GM12873 (cell line): ENCODE measurements around the gene RBM33.

Experiments used
- TF ChIP-seq, protein P1 (sequence below): IDR thresholded peaks from 2 replicates; pipeline ENCODE4 v1.5.1; 2012; ENCODE audit warnings: low read depth, mild to moderate bottlenecking, moderate library complexity, low read length, control low read depth; ENCODE audit not compliant: insufficient read depth; ENCODE audit errors: missing control alignments

The RBM33 gene

GRCh38 chr7:155787171-155787851 lies 142.8 kb downstream of the RBM33 start:
- TF ChIP-seq, protein P1, sequence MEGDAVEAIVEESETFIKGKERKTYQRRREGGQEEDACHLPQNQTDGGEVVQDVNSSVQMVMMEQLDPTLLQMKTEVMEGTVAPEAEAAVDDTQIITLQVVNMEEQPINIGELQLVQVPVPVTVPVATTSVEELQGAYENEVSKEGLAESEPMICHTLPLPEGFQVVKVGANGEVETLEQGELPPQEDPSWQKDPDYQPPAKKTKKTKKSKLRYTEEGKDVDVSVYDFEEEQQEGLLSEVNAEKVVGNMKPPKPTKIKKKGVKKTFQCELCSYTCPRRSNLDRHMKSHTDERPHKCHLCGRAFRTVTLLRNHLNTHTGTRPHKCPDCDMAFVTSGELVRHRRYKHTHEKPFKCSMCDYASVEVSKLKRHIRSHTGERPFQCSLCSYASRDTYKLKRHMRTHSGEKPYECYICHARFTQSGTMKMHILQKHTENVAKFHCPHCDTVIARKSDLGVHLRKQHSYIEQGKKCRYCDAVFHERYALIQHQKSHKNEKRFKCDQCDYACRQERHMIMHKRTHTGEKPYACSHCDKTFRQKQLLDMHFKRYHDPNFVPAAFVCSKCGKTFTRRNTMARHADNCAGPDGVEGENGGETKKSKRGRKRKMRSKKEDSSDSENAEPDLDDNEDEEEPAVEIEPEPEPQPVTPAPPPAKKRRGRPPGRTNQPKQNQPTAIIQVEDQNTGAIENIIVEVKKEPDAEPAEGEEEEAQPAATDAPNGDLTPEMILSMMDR: no peak

DNA sequence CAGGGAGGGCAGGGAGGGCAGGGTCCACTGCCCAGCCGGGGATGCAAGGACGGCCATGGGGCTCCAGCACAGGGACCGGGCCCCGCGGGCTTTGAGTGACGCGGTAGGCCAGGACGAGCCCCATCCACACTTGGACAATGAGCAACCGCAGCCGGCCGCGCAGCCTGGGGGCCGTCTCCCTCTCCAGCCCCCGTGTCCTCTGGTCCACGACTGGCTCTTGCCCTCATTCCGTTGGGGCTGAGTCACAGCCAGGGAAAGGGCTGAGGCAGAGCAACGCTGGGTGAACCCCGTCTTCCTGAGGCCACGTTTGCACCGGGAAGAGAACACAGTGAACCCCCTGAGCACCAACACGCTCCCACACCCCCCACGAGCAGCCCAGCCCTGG lies 144.1 kb downstream of the RBM33 start:
- TF ChIP-seq, protein P1: no peak

- TF ChIP-seq, protein P1: no peak
Observed at GRCh38 chr7:155789001-155789725, 144.7 kb downstream of the RBM33 start.

GRCh38 chr7:155790666-155791065 lies 146.2 kb downstream of the RBM33 start:
- TF ChIP-seq, protein P1: no peak

DNA sequence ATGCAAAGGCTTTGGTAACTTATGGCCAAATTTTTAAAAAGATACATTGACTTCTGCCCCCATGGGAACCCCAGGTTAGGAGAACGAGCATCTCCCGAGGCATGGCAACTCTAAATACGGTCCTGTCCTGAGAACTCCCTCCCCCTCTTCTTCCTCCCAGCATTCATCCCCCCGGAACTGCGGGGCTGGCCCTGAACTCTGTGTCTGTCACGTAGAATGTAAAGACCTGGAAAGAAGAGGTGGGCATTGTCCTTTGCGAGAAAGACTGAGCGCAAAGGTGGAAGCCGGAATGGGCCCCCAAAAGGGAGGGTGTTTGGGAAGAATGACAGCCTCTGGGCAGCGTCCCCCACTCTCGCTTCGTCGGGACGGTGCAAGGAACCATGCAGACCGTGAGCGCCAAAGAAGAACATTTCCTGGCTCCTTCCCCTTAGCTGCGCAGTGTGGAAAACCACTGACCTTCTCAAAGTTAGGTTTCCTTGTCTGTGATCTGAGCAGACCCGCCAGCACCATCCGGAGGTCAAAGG lies 146.8 kb downstream of the RBM33 start:
- TF ChIP-seq, protein P1: no peak

GRCh38 chr7:155791836-155792235 lies 147.4 kb downstream of the RBM33 start:
- TF ChIP-seq, protein P1: no peak

DNA sequence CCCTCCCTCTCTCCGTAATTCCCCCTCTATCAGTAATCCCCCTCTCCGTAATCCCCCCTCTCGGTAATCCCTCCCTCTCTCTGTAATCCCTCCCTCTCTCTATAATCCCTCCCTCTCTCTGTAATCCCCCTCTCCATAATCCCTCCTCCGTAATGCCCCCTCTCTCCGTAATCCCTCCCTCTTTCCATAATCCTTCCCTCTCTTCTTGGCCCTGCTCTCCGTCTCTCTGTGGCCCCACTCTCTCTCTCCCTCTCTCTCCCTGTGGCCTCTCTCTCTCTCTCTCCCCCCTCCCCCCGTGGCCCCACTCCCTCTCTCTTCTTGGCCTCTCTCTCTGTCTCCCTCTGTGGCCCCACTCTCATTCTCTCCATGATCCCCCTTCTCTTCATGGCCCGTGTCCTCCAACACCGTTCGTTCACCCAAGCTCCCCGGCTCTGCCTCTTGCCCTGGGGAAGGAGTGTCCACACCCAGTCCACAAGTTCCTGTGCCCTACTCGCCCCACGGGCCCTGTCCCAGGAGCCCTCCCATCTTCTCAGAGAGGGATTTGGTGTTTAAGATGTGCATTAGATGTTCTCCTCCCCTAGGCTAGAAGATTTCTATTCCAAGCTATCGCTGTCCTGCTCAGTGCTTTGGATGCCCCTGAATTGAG lies 148.0 kb downstream of the RBM33 start:
- TF ChIP-seq, protein P1: no peak
